ENCODE measurements around the gene KRCC1. TPM values are rescaled to one million over a fixed set of nuclear protein-coding genes. Genes with fewer than 3 reads are reported as not detected.

The KRCC1 gene
- total and polyA plus RNA-seq, 9 of the 15 experiments (the other 6 are each of a cell fraction or from before 2014, with no cell fraction given) = 1.9 to 6.0 (median 2.2) TPM

DNA sequence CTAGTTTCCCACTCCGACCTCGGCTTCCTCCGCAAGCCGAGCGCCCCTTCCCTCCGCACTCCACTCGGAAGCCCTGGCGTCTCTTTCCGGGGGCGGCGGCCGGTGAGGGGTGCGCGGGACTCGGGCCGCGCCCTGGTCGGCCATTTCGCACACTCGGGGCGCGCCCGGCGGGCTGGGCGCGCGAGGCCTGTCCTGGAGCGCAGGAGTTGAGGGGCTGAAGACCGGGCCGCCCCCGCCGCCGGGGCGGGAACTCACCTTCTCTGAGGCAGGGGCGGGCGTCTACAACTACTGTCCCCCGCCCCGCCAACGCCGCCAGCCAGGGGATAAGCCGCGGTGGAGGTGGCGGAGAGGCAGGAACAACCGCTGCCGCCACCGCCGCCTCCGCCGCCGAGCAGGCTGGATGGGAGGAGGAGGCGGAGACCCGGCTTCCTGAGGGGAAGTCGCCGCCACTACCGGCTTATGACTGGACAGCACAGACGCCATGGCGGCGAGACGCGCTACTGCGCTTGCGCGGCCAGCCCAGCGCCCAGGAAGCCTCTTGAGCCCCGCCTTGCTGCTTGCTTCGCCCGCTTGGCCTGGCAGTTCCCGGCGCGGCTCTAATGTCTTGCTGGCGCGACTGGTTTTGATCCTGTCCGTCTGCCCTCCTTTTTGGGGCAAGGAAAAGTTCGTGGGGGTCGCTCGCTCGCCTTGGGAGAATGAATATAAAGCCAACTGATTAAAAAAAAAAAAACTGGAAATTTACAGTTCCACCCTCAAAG lies at the start of gene KRCC1 (continued):
- TF ChIP-seq TEAD4 (IDR thresholded peaks at IDR 0.05; ENCODE audit: low read length) (no peak; the same call in 1 of the 2 replicates), TEAD4 (CRISPR knock-in tag; IDR thresholded peaks at IDR 0.05; ENCODE audit: borderline replicate concordance) (no peak), NEUROD1 (IDR thresholded peaks at IDR 0.05; ENCODE audit: borderline replicate concordance, low read depth, low read length, partially characterized antibody) (no peak), SMARCA4 (IDR thresholded peaks at IDR 0.05) (no peak; the same call in 1 of the 2 replicates), GABPB1 (CRISPR knock-in tag; IDR thresholded peaks at IDR 0.05) (0 out of 2 replicates have a peak, but pooled peaks have one; percentile 15), HNRNPLL (IDR thresholded peaks at IDR 0.05; ENCODE audit: low read depth, low read length, poor library complexity, severe bottlenecking) (peak; percentile 47), PHB (CRISPR knock-in tag; IDR thresholded peaks at IDR 0.05) (no peak), RAD21 (CRISPR knock-in tag; conservative IDR thresholded peaks at IDR 0.05 in 1 of 2, IDR thresholded peaks at IDR 0.05 in 1 of 2) (0 out of 4 replicates have a peak, but pooled peaks of 1 of the 2 experiments have one; percentile 5), ZNF140 (CRISPR knock-in tag; IDR thresholded peaks at IDR 0.05) (no peak), FOXM1 (IDR thresholded peaks at IDR 0.05; ENCODE audit: low read depth) (no peak), FOXM1 (CRISPR knock-in tag; IDR thresholded peaks at IDR 0.05; ENCODE audit: low read depth) (no peak), TCF15 (CRISPR knock-in tag; IDR thresholded peaks at IDR 0.05) (no peak), ZNF75A (CRISPR knock-in tag; IDR thresholded peaks at IDR 0.05) (no peak), HDAC2 (IDR thresholded peaks at IDR 0.05) (no peak), NR2C2 (CRISPR knock-in tag; IDR thresholded peaks at IDR 0.05) (no peak), NR2C2 (tag; IDR thresholded peaks at IDR 0.05) (peak; percentile 21), FOXA3 (CRISPR knock-in tag; conservative IDR thresholded peaks at IDR 0.05 in 1 of 2, IDR thresholded peaks at IDR 0.05 in 1 of 2) (no peak), ZBTB1 (CRISPR knock-in tag; IDR thresholded peaks at IDR 0.05; ENCODE audit: borderline replicate concordance, low read depth) (peak; percentile 85; the same call in 1 of the 2 replicates), KAT8 (IDR thresholded peaks at IDR 0.05; ENCODE audit: low read depth) (no peak)
- TF ChIP-seq, protein P1, sequence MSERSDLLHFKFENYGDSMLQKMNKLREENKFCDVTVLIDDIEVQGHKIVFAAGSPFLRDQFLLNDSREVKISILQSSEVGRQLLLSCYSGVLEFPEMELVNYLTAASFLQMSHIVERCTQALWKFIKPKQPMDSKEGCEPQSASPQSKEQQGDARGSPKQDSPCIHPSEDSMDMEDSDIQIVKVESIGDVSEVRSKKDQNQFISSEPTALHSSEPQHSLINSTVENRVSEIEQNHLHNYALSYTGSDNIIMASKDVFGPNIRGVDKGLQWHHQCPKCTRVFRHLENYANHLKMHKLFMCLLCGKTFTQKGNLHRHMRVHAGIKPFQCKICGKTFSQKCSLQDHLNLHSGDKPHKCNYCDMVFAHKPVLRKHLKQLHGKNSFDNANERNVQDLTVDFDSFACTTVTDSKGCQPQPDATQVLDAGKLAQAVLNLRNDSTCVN (CRISPR knock-in tag; IDR thresholded peaks at IDR 0.05) = no peak; the same call in 1 of the 2 replicates
- TF ChIP-seq, protein P2, sequence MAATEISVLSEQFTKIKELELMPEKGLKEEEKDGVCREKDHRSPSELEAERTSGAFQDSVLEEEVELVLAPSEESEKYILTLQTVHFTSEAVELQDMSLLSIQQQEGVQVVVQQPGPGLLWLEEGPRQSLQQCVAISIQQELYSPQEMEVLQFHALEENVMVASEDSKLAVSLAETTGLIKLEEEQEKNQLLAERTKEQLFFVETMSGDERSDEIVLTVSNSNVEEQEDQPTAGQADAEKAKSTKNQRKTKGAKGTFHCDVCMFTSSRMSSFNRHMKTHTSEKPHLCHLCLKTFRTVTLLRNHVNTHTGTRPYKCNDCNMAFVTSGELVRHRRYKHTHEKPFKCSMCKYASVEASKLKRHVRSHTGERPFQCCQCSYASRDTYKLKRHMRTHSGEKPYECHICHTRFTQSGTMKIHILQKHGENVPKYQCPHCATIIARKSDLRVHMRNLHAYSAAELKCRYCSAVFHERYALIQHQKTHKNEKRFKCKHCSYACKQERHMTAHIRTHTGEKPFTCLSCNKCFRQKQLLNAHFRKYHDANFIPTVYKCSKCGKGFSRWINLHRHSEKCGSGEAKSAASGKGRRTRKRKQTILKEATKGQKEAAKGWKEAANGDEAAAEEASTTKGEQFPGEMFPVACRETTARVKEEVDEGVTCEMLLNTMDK (IDR thresholded peaks at IDR 0.05; ENCODE audit: borderline replicate concordance, insufficient read depth, low read depth, low read length, poor library complexity, severe bottlenecking) = no peak
- TF ChIP-seq, protein P3, sequence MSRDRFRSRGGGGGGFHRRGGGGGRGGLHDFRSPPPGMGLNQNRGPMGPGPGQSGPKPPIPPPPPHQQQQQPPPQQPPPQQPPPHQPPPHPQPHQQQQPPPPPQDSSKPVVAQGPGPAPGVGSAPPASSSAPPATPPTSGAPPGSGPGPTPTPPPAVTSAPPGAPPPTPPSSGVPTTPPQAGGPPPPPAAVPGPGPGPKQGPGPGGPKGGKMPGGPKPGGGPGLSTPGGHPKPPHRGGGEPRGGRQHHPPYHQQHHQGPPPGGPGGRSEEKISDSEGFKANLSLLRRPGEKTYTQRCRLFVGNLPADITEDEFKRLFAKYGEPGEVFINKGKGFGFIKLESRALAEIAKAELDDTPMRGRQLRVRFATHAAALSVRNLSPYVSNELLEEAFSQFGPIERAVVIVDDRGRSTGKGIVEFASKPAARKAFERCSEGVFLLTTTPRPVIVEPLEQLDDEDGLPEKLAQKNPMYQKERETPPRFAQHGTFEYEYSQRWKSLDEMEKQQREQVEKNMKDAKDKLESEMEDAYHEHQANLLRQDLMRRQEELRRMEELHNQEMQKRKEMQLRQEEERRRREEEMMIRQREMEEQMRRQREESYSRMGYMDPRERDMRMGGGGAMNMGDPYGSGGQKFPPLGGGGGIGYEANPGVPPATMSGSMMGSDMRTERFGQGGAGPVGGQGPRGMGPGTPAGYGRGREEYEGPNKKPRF (IDR thresholded peaks at IDR 0.05; ENCODE audit: low read depth, low read length) = no peak
